ENCODE results near the gene MGLL. TPM values are rescaled to one million over a fixed set of nuclear protein-coding genes. Genes with fewer than 3 reads are reported as not detected.

Gene MGLL
- total RNA-seq, 1 donor from 2014 or later, result 82.2 TPM

DNA sequence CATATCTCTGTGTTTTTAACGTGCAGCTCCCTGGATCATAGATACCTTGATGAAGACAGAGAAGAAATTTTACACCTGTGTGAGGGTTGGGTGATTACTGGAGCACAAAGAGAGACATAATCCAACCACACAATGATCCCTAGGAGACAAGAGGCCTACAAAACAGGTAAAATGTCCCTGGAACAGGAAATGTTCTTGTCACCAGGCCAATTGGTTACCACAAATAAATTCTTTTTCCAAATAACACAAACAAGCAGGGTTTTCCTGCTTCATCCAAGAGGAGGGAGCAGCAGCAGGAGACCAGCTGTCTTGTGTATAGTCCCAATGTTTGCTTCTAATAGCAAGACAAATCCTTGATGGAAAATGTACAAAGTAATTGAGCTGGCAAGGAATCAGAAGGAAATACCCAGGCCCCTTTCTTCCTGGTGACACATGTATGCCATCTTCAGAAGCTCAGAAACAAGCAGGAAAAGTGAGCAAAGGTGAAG is 1.4 kb downstream of the MGLL start:
- no peak for DNase-seq (ENCODE audit: low read depth)
- peak overlapping the region; percentile 86 for H3K4me3 ChIP-seq (ENCODE audit: low read depth, low read length)
- TF ChIP-seq, protein P1, sequence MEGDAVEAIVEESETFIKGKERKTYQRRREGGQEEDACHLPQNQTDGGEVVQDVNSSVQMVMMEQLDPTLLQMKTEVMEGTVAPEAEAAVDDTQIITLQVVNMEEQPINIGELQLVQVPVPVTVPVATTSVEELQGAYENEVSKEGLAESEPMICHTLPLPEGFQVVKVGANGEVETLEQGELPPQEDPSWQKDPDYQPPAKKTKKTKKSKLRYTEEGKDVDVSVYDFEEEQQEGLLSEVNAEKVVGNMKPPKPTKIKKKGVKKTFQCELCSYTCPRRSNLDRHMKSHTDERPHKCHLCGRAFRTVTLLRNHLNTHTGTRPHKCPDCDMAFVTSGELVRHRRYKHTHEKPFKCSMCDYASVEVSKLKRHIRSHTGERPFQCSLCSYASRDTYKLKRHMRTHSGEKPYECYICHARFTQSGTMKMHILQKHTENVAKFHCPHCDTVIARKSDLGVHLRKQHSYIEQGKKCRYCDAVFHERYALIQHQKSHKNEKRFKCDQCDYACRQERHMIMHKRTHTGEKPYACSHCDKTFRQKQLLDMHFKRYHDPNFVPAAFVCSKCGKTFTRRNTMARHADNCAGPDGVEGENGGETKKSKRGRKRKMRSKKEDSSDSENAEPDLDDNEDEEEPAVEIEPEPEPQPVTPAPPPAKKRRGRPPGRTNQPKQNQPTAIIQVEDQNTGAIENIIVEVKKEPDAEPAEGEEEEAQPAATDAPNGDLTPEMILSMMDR (conservative IDR thresholded peaks at IDR 0.05; ENCODE audit: low read depth, low read length), result no peak

DNA sequence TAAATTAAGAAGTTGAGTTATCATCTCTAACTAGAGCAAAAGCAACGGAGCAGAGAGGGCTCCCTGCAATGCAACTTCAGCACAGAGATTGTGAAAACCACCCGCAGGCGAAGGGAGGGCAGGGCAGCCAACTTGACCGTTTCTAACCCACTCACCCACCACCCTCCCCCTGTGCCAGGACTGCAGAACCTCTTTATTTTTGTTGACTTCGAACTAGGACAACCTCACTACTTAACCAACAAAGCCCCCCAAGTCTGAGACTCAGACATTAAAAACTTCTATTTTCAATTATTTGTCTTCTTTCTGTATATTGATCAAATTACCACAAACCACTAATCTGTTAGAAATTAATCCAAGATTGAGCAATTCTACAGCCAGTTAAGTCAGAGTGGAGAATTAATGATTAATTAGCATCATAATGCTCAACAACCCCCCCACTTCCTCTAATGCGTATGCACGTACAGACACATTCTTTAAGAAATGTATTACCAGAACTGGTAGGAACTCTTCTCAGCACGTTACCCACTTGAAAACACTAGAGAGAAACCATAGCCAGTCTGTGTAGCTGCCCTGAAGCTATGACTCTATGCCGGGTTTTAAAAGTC is 2.0 kb downstream of the MGLL start:
- H3K4me3 ChIP-seq (ENCODE audit: low read depth, low read length), result peak overlapping the region; percentile 86
- TF ChIP-seq, protein P1 (conservative IDR thresholded peaks at IDR 0.05; ENCODE audit: low read depth, low read length), result peak; percentile 30
- DNase-seq (ENCODE audit: low read depth), result peak; percentile 89

DNA sequence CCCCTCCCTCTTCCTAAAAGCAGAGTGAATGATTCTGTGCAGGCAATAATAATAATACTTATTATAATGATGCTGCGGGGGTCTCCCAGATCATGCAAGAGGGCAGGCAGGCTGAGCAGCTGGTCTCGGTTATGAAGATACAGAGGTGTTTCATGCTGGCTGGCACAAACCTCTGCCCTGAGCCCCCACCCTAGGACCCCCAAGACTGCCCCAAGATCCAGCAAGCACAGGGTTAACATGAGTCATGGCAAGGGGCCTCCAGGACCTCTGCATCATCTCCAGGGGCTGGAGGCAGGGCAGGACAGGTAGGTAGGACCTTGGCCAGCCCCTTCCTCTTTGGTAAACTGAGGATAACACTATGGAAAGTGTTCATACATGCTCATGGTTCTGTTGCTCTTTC is 2.7 kb downstream of the MGLL start:
- TF ChIP-seq, protein P1 (conservative IDR thresholded peaks at IDR 0.05; ENCODE audit: low read depth, low read length), result no peak
- DNase-seq (ENCODE audit: low read depth), result no peak
- H3K4me3 ChIP-seq (ENCODE audit: low read depth, low read length), result peak overlapping the region; percentile 86

DNA sequence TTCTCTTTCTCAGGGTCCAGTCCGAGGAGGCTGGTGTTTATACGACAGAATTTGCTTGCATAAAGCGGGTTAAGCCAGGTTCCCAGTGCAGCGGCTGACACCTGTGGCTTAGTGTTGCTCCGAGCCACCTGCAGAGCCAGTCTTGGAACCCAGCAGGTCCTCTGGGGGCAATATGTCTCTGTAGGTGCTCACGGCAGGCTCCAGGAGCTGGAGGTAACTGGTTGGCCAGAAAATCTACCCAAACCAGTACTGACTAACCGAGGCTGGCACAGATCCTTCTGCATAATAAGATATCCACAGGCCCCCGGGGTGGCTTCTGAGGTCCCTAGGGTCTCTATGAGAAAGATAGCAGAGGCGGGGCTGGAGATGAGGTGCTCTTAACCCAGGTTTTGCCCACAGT is 3.2 kb downstream of the MGLL start:
- H3K4me3 ChIP-seq (ENCODE audit: low read depth, low read length), result peak overlapping the region; percentile 86
- TF ChIP-seq, protein P1 (conservative IDR thresholded peaks at IDR 0.05; ENCODE audit: low read depth, low read length), result no peak
- DNase-seq (ENCODE audit: low read depth), result no peak

DNA sequence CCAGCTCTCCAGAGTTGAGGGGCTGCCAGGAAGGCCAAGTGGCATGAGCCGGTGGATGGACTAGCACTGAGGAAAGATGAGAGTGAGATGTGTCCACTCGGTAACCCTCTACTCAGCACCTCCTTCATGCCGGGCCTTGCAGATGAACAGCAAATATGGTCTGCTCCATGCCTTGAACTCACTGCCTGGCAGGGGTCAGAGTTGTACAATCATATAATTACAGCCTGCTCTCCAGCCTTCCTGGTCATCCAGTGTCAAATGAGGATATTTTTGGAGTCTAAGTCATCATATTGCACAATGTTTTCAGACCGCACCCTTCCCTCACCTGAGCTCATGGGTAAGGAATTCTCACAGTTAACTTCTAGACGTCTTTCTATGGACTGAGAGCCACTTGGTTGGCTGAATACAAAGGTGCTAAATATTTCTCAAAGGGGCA is 4.9 kb downstream of the MGLL start:
- peak; percentile 86 for DNase-seq (ENCODE audit: low read depth)
- TF ChIP-seq, protein P1 (conservative IDR thresholded peaks at IDR 0.05; ENCODE audit: low read depth, low read length), result no peak
- no peak overlapping the region for H3K4me3 ChIP-seq (ENCODE audit: low read depth, low read length)

DNA sequence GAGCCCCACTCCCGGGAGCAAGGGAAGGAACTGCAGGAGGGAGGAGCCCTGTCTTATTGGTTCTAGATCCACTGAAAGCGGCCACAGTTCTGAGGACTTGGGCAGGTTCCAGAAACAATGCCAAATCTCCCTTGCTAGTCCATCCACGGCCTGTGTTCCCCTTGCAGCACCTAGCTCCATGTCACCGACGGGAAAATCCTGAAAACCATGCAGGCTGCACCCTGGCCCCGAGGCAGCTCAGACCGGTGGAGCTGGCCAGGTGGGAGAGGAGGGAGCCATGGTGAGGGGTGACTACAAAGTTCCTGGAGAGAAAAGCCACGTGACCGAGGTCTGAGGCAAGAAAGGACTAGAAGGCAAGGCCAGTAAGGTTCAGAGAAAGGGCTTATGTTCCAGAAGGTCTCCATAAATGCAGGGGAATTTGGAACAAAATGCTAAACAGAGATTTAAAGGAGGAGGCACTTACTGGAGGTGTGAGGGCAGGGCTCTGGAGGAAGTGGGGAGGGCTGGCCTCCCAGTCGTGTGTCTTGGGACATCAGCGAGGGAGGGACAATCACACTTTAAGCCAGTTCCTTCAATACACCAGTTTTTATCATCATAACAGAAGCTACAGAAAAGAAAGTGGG is 5.4 kb downstream of the MGLL start:
- DNase-seq (ENCODE audit: low read depth), result no peak

More for the DNA sequence above, 5.4 kb downstream of the MGLL start:
- H3K4me3 ChIP-seq (ENCODE audit: low read depth, low read length), result no peak overlapping the region
- TF ChIP-seq, protein P1 (conservative IDR thresholded peaks at IDR 0.05; ENCODE audit: low read depth, low read length), result no peak
